NCI-H1417 treated with DMSO at 0.1 percent for 48 hours (cell line): ENCODE results near the gene FOXP4.

Experiments used
- DNase-seq: peaks from one replicate; lab custom pipeline; 2025; lab: John Stamatoyannopoulos, UW

FOXP4 gene

DNA sequence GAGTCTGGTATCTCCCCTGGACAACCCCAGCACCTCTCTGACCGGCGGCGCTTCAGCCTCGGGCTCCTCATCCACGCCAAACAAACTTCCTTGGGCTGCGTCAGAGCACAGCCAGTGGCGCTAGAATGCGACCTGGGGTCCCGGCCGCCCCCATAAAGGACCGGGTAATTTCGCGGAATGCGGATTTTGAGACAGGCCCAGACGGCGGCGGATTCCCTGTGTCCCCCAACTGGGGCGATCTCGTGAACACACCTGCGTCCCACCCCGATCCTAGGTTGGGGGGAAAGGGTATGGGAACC is 1.6 kb downstream of the FOXP4 start:
- DNase-seq: no peak

DNA sequence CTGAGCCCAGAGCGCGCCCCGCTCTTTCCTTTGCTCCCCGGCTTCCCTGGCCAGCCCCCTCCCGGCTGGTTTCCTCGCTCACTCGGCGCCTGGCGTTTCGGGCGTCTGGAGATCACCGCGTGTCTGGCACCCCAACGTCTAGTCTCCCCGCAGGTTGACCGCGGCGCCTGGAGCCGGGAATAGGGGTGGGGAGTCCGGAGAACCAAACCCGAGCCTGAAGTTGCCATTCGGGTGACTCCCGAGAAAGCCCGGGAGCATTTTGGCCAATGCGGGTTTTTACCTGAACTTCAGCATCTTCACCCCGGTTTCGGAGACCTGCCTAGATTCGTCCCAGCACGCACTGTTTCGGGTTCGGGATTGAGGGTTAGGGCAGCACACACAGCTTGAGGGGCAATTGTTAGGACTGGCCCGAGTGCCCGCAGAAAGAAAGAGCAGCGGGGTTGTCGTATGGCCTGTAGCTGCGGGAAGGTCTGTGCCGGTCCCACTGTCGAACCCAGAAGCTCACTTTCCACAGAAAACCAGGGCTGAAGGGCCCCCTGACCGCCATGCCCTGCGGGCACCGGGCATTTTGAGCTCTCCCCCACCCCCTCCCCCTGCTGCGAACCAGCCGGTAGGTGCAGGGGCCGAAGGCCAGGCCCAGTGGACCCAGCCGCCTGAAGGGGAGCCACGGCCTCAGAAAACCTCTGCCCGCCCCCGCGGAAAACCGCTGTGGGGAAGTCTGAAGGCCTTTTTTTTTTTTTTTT is 2.1 kb downstream of the FOXP4 start:
- no peak for DNase-seq

DNA sequence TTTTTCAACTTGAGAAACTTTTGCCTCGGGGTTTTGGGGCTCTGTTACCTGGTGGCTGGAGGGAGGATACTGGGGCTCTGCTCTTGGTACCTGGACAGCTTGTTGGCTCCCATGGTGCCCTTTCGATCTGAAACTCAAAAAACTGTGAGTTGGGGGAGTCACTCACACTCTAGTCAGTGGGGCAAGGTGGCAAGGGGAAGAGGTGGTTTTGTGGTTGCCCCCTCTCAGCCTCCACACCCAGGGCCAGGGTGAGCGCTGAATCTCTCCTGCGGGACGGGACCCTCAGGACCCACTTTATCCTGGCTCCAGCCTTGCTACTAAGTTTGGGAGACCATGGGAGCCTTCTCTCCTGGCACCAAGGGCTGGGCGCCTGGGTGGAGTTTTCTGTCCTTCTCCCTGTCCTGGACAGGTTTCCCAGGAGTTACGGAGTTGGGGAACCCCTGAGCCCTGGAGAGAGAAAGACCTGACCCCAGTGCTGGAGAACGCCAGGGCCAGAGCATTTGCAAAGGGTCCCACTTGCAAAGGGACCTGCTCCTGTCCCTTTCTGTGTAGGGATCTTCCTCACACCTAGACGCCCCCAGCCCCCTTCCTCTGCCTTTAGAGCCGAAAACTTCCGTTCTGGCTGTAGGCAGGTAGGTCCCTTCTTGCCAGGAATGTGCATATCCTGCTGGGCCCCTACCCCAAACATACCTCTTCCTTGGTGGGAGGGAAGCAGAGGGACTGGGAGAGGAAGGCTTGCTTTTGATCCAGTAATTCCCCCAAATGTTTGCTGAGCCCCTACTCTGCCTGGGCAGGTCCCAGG is 2.9 kb downstream of the FOXP4 start:
- no peak for DNase-seq

DNA sequence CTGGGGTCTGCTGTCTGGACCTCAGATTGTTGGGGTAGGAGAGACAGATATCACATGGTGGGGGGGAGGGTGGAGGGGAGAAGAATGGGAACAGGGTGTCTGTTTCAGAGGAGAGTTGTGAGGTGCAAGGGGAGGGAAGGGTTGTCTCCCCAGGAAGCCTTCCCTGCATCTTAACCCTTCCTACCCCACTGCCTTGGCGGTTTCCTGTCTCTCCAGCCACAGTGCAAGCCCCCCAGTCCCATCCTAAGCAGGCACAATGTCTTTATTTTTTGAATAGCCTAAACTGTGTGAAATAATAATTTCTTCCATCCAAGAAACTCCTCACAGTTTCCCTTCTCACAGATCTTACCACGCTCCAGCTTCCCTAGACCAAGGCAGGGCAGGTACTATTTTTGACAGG is 3.5 kb downstream of the FOXP4 start:
- no peak for DNase-seq

DNA sequence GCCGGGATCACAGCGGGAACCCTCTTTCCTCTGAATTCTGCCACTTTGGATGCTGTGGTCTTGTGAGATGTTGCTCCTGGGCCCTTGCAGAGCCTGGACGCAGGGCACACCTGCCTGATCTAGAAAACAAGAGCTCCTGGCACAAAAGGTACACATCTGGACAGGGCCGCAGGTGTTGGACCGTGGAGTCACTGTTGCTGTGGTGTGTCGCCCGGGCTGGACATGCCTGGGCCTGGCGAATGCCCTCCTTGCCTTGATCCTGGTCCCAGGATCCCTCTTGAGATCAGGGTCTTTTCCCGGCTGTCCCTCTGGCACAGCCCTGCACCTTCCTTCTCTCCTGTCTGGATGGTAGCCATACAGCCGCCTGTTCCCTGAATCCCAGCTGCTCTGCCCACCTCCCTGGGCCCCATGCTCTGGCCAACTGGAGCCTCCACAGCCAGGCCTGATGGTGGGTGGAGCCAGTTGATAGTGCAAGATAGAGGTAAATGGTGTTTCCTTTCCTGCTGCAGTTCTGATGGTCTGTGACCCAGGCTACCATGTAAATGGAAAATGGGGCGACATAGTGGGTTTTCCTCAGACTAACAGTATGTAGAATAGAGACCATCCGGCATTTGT is 5.0 kb downstream of the FOXP4 start:
- DNase-seq: no peak

DNA sequence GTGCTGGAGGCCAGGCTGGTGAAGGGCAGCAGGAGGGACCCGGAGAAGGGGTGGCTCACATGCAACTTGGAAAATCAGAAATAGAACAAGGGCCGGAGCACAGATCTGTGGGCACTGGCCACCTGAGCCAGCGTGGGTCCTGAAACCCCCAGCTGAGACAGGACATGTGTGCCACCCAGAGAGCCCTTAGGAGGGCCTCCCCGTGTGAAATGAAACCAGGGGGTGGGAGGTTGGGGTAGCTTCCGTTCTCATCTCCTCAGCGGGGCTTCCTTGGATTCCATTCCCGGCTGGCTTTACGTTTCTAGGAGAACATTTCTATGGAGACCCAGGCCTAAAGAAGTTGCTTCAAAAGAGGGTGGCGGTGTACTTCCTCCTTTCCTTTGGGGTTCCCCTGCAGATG is 5.7 kb downstream of the FOXP4 start:
- DNase-seq: no peak

DNA sequence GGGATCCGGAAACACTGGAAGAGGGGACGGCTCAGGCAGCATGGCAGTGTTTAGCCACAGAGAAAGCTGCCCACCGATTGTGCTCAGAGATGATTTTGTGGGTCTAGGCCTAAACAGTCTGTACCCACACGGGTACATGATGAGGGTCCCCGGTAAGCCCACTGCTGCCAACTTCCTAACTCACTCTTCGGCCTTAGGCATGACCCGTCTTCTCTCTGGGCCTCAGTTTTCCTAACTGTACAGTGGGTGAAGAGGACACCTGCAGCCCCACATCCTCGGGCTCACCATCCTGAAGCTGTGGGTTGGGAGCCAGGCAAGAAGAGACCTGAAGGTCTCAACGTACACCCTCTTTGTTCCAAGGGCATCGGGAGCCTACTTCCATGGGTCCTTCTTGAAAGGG is 6.5 kb downstream of the FOXP4 start:
- DNase-seq: no peak

DNA sequence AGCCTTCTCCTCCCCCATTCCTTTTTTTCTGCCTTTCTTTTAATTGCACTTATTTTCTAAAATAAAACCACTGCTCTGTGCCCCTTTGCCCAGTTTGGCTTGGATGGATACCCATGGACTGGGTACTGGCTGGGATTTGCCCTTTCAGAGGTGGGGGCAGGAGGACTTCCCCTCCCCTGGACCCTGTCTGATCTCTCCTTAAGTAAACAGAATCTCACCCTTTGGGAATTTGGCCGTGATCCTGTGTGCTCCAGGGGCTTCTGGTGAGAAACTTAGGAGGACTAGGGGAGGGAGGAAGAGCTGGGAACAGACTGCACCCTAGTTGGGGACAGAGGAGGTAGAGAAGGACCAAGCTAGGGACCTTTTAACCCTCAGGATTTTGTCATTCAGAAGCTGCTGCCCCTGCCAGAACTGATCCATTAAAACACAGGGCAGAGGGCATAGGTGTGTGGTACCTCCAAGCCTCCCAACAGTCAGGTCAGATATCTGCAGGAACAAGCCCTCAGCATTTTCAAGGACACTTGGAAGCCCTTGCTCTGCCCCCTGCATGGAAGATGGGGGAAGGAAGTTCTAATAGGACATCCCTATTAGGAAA is 7.3 kb downstream of the FOXP4 start:
- no peak for DNase-seq

DNA sequence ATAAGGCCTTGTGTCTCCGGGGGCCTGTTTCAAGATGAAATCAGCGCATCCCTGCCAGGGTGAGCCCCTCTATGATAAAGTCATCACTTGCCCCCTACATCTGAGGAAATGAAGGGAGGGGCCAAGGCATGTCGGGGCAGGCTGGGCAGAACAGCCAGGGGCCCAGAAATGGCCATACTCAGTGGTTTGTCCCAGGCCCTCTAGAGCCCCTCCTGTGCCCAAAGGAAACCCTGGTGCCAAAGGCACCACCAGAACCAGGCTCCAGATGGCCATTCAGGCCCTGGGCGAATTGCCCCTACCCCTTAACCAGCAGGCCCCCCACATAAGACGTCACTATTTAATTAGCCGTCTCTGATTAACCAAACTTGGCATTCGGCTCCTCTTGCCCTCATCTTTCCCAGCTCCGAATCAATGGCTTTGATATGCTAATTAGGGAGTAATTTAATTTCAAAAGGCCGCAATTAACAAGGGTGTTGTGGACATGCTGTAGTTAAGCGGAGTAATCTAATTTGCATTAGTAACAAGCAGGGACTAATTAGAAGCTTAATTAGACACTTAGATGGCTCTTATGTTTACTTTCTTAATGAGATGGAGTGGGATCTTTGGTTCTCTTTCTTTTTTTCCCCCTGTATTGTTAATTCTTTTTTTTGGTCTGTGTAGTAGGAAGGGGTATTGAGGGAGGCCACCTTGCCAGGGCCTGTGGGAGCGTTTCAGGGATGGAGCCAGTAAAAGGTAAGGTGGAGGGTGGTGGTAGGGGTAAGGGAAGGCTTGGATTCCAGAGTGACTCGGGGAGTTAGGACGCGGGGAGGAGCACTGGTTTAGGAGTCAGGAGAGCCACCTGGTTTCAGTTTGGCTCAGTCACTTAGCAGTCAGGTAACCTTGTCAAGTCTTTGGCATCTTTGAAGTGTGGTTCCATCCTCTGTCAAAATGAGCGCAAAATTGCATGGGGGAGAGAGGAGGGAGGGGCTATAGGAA is 9.4 kb downstream of the FOXP4 start:
- DNase-seq: no peak

DNA sequence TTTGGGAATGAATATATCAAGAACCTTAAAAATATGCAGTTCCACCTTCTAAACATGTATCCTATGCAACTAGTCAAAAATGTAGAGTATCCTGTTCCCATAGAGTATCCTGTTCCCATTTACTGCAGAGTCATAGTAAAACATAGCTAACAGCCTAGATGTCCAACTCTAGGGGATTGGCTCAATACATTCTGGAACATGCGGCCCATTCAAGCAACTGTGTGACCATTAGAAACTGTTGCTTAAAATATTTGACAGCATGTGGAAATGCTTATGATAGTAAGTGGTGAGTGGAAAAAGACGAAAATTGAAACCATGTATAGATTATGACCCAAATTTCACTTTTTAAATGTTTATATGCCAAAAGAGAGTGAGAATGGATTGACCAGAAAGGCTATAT is 11.2 kb downstream of the FOXP4 start:
- DNase-seq: no peak

DNA sequence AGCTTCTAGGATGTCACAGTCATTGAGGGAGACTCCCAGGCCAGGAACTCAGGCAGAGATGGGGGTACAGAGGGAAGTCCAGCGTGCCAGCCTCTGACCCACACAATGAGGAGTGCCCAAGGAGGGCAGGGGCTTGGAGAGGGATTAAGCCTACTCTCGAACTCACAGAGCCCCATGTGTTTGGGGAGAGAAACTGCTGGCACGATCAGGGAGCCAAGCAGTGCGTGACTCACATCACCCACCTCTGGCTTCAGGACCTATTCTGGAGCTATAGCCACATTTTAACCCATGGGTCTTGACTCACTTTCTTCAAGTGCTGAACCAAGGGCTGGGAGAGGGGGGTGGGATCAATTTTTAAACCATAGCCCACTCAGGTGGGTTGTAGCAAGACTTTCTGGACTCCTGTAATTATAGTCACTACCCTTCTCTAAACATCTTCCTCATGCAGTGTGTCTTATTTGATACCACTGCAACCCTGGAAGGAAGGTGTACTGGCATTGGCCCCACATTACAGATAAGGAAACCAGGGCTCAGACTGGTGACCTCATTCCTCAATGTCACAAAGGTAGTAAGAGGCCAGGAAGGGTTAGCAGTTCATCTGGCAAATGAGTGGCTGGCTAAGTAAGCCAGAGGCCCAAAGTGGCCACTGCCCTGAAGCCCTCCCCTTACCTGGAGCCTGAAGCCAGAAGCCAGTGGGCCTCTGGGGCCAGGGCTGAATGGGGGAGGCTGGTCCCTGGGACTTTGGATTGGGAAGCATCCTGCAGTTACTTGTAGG is 12.0 kb downstream of the FOXP4 start:
- DNase-seq: no peak

DNA sequence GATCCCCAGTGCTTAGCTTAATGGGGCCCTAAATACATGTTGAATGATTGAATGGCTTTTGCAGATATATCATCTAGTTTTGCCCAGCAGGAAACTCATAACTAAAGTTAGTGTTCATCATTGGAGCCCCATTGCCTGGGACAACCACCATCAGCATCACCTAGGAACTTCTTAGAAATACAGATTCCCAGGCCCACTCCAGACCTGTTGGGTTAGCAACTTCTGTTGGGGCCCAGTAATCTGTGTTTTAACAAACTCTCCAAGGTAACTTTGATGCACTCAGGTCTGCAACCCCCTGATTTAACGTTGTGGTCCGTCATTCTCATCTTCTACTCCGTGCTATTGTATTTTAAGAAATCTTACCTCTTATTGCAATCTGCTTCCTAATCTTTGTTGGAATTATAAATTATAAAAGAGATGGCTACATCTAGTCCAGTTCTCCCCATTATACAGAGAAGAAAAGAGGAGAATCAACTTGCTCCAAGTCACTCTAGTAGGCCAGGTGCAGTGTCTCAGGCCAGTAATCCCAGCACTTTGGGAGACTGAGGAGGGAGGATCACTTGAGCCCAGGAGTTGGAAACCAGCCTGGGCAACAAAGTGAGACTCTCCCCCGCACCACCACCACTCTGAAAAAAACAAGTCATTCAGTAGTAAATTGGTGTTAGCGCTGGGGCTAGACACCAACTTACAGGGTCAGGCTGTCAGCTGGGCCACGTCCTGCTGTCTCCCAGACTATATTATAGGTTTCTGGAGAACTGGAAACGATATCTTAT is 13.7 kb downstream of the FOXP4 start:
- no peak for DNase-seq

DNA sequence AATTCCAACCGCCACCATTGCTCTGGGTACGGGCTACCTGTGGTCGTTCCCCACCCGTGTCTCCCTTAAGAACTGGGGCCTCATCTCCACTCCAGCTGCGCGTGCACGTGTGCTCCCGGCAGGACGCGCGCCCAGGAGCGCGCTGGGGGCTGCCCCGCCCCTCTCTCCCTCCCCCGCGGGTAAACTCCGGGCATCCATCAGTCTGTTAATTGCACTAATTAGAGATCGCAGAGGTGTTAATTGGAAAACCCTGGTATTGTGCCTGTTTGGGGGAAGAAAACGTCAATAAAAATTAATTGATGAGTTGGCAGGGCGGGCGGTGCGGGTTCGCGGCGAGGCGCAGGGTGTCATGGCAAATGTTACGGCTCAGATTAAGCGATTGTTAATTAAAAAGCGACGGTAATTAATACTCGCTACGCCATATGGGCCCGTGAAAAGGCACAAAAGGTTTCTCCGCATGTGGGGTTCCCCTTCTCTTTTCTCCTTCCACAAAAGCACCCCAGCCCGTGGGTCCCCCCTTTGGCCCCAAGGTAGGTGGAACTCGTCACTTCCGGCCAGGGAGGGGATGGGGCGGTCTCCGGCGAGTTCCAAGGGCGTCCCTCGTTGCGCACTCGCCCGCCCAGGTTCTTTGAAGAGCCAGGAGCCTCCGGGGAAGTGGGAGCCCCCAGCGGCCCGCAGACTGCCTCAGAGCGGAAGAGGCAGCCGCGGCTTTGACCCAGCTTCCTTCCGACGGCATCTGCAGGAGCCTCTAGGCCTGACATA is 14.4 kb downstream of the FOXP4 start:
- no peak for DNase-seq

DNA sequence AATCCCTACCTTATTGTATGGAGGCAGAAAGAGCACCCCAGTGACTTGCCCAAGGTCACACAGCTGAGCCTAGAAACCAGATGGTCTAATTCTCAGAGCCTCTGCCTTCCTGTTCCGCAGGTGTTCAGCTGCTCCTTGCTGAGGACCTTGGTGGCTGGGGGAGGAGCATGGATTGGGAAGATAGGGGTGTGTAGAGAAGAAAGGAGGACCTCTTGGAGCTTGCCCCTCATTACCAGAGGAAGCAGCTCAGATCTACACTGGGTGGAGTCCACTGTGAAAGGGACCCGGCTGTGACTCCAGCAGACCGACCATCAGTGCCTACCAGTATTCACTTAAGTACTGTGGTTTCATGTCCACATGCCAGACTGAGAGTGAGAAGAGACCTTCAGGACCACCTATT is 15.2 kb downstream of the FOXP4 start:
- no peak for DNase-seq

DNA sequence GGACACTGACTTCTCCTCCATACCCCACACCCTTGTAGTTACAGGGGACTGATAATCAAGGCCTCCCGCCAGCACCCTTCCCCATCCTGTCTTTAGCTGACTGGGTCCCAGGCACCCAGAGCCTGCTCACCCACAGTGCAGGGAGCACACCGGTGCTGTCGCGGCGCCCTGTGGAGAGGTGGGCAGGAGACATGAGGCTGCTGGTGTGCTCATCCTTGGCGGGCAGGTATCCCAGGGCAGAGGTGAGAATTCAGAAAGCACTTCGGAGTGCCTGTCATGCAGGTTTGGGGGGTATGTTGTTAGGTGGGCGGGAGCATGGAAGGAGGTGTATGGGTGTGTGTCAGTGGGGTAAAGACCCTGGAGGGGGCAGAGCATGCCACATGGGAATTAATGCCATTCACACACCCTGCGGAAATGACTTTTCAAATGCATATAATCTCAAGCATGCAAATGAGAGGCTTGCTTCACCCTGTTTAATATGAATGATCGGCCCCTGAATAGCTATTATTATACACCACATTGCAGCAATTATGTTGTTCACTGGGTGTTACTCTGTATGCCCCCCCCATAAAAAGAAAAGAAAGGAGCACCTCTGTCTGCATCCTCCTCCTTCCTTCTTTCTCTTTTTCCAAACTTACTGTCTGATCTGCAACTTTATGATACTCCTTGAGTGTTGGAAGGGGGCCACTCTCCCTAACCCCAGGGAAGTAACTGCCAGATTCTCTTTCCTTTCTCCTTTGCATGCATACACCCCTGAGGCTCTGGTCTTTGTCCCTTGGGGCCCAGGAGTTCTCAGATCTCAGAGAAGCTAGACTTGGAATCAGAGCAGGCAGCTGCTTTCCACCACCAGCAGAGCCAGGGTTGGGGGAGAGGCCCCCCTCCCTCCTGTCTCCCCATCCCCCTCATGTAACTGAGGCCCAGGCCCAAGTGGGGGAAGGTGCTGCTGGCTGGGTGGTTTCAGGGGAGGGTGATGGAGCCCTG is 16.0 kb downstream of the FOXP4 start:
- no peak for DNase-seq

DNA sequence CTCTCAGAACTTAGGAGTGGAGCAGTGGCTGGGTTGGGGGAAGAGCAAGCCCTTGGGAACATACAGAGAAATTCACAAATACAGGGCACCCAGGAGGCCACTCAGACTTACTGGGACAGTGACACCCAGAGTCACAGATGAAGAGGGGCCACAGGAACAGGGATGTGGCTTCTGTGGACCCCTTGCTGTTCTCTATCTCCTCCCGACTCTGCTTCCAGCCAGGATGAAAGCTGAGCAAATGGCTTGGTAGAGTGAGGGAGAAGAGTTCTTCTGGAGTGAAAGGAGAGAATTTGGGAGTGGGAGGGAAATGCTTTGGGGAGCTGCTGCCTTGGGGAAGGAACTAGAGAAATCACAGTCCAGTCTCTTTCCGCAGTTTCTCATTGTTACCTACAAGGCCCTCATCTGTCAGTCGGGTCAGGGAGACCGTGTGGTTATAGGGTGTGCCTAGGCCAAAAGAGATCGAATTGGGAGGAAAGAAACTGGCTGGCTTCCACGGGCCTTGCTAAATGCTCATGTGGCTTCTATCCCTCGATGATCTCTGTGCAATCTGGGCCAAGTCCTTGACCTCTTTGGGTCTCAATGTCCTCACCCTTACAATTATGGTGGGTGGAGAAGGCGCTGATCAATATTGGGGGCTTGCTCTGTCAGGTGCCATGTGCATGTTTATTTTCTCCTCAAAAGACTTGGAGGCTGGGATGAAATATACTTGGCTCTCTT is 17.0 kb downstream of the FOXP4 start:
- DNase-seq: no peak

DNA sequence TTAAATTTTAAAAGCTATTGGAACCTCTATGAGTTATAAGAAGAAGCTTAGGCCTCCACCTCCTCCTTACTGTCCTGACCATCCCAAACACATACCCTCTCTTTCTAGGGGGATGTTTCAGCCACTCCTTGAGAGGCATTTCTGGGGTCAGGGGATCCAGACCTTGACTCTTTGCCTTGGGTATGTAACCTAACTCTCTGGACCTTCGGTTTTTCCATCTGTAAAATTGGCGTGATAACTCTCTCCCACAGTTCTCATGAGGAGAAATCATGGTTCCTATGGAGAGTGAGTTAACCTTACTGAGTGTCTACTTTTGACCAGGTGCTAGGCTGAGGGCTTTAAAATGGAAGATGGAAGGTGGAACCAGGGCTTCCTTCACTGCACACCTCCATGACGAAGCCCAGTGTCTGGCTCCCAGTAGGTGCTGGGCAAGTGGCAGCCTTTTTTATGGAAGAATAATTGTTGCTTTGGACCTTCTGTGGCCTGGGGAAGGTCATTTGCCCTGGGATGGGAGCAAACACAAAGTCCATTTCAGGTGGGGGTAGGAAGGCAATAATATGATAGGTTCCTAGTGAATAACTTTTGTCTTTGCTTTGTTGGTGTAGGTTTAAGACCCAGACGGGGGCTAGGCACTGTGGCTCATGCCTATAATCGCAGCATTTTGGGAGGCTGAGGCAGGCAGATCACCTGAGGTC is 18.4 kb downstream of the FOXP4 start:
- DNase-seq: no peak
